Brain microvascular endothelial cell (primary cell): ENCODE measurements around the gene CNNM2.

Experiments used
- DNase-seq: peaks from one replicate; pipeline ENCODE4 v3.0.0-alpha.2; 2020
- H3K27ac ChIP-seq: fragments of 250-450 bp; sonication (Bioruptor Pico); 2 replicates; pipeline ENCODE4 v1.5.1; 2020; ENCODE audit warnings: mild to moderate bottlenecking, moderate library complexity
- H3K27me3 ChIP-seq: fragments of 250-450 bp; sonication (Bioruptor Pico); replicated peaks from 2 replicates; pipeline ENCODE4 v1.5.1; 2020; ENCODE audit warnings: mild to moderate bottlenecking
- H3K36me3 ChIP-seq: fragments of 250-450 bp; sonication (Bioruptor Pico); replicated peaks from 2 replicates; pipeline ENCODE4 v1.5.1; 2020; ENCODE audit warnings: mild to moderate bottlenecking
- H3K4me3 ChIP-seq: 2 replicates; pipeline ENCODE4 v1.5.1; 2011; ENCODE audit warnings: low read depth, mild to moderate bottlenecking, control low read depth, low read length, moderate library complexity
- in situ Hi-C: cut with HindIII; loops from 2 replicates; pipeline ENCODE4 v1.10.0; 2017; ENCODE audit warnings: low sequenced_read_pairs, low pct_ligation_motif_present
- TF ChIP-seq, protein P1 (sequence below): IDR thresholded peaks from 2 replicates; pipeline ENCODE4 v1.5.1; 2011; ENCODE audit warnings: low read depth, mild to moderate bottlenecking, moderate library complexity, low read length, control low read depth, inconsistent platforms; ENCODE audit errors: missing control alignments

The CNNM2 gene

DNA sequence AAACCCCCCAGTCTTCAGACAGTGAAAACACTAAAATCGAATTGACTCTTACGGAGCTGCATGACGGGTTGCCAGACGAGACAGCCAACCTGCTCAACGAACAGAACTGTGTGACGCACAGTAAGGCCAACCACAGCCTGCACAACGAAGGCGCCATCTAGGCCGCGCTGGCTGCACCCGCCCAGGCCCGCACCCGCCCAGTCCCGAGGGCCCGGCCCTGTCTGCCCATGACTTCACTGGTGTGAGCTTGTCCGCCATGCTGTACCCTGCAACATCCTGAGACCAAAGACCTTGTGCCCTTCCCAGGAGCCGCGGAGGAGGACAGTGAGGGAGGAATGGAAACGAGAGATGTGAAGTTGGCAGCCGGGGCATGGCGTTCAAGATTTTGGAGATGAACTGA lies 158.9 kb downstream of the CNNM2 start:
- in situ Hi-C loops: no loop called here

DNA sequence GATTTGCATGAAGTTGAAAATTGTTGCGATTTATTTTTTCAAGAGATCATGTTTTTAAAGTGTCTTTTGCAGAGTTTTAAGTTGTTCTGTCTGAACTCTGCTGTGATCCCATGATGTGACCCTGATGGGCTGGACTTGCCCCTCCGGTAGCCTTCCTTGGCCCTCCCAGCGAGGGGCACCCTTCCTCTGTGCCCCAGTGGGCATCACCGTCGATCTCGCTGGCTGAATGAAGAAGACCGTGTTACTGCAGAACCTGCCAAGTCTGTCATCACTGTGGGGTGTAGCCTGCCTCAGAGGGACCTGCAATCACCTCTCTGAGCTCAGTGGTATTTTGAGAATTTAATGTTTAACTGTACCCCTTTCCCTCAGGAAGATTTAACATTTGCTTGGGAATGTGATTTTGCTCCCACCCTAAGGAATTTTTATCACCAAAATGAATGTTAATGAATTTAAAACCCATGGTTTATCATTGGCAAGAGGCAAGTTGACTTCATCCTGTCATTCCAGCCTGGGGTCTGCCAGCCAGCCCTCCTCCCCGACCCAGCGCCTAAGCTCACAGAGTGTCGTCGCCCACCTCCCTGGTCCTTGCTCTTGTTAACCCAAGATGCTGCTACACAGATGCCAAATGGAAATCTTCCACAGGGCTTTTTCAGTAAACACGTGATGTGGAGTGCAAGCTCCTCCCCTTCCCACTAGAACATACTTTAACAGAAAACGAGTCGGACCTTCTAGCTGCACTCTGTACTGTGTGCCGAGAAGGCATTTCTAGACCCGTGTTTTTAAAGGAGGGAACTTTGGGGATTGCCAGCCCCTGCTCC lies 159.6 kb downstream of the CNNM2 start:
- TF ChIP-seq, protein P1, sequence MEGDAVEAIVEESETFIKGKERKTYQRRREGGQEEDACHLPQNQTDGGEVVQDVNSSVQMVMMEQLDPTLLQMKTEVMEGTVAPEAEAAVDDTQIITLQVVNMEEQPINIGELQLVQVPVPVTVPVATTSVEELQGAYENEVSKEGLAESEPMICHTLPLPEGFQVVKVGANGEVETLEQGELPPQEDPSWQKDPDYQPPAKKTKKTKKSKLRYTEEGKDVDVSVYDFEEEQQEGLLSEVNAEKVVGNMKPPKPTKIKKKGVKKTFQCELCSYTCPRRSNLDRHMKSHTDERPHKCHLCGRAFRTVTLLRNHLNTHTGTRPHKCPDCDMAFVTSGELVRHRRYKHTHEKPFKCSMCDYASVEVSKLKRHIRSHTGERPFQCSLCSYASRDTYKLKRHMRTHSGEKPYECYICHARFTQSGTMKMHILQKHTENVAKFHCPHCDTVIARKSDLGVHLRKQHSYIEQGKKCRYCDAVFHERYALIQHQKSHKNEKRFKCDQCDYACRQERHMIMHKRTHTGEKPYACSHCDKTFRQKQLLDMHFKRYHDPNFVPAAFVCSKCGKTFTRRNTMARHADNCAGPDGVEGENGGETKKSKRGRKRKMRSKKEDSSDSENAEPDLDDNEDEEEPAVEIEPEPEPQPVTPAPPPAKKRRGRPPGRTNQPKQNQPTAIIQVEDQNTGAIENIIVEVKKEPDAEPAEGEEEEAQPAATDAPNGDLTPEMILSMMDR: no peak
- H3K27me3 ChIP-seq: no peaks in the 10 kb centered on the region
- no peak for DNase-seq
- H3K4me3 ChIP-seq: no peak overlapping the region
- peaks cover 1% of the 10 kb centered on the region for H3K36me3 ChIP-seq
- H3K27ac ChIP-seq: no peak overlapping the region
- in situ Hi-C loops: no loop called here

More for the DNA sequence above, 158.9 kb downstream of the CNNM2 start:
- DNase-seq: no peak
- Histone ChIP-seq H3K27ac (no peak overlapping the region), H3K36me3 (no peaks in the 10 kb centered on the region), H3K4me3 (no peak overlapping the region), H3K27me3 (no peaks in the 10 kb centered on the region)
- TF ChIP-seq, protein P1: no peak

DNA sequence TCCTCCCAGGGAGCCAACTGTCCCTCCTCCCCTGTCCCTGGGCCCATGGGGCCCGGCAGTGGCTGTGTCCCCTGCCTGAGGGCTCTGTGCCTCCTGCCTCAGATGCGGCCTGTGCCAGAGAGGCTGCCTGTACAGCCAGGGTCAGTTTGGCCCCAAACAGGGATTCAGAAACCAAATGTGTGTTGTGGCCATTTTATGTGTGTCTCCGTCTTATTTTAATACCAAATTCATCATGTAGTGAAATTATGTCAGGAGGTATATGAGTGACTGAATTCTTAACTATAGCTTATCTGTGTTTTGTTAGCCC lies 160.2 kb downstream of the CNNM2 start:
- H3K27me3 ChIP-seq: no peaks in the 10 kb centered on the region
- TF ChIP-seq, protein P1: no peak
- H3K27ac ChIP-seq: no peak overlapping the region
- in situ Hi-C loops: no loop called here
- no peak overlapping the region for H3K4me3 ChIP-seq
- DNase-seq: no peak
- peaks cover 2% of the 10 kb centered on the region for H3K36me3 ChIP-seq

DNA sequence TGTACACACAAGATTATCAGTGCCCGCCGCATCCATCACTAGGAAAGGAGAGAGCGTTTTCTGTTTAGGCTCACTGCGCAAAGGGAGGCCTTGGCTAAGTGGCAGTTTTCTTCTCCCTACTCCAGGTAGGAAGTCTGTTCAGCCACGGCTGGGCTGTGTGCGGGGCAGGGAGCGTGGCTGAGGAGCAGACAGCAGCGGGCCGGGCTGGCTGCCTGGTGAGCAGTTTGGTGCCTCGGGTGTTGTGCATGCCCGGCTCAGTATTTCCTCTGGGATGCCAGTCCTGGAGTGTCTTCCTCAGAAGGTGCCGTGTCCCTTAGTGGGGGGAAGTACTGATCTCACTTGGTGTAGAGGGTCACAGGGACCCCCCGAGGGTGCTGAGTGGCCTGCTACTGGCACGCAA lies 160.6 kb downstream of the CNNM2 start:
- in situ Hi-C loops: no loop called here
- peaks cover 2% of the 10 kb centered on the region for H3K36me3 ChIP-seq

GRCh38 chr10:103079100-103079499 lies 161.0 kb downstream of the CNNM2 start:
- in situ Hi-C loops: no loop called here

More for the DNA sequence above, 160.6 kb downstream of the CNNM2 start:
- no peak for DNase-seq
- TF ChIP-seq, protein P1: no peak
- Histone ChIP-seq H3K27me3 (no peaks in the 10 kb centered on the region), H3K27ac (no peak overlapping the region), H3K4me3 (no peak overlapping the region)

More at GRCh38 chr10:103079100-103079499, 161.0 kb downstream of the CNNM2 start:
- Histone ChIP-seq H3K27me3 (no peaks in the 10 kb centered on the region), H3K4me3 (no peak overlapping the region), H3K27ac (no peak overlapping the region), H3K36me3 (peaks cover 2% of the 10 kb centered on the region)
- TF ChIP-seq, protein P1: no peak
- DNase-seq: no peak
